PFSK-1 (cell line): ENCODE results near the gene ADAM8.

Experiments used
- POLR2AphosphoS5 ChIP-seq: IDR thresholded peaks from 2 replicates; pipeline ENCODE4 v1.6.1; 2012; ENCODE audit warnings: low read depth, mild to moderate bottlenecking, control low read depth, low read length, moderate library complexity
- SIN3A ChIP-seq: IDR thresholded peaks from 2 replicates; pipeline ENCODE4 v1.6.1; 2012; ENCODE audit warnings: mild to moderate bottlenecking, low read length, moderate library complexity, borderline replicate concordance; ENCODE audit not compliant: insufficient read depth
- TAF1 ChIP-seq: IDR thresholded peaks from 2 replicates; pipeline ENCODE4 v1.6.1; 2012; ENCODE audit warnings: low read length, control low read depth, borderline replicate concordance; ENCODE audit not compliant: insufficient read depth
- TF ChIP-seq, protein P1 (sequence below), 2 experiments: IDR thresholded peaks; 2 replicates each; pipeline versions ENCODE4 v1.6.1 to v1.8.0; 2011 to 2012; ENCODE audit warnings: low read depth in 2 of 2, low read length in 2 of 2, control low read depth in 1 of 2, inconsistent platforms in 1 of 2, mild to moderate bottlenecking in 1 of 2, moderate library complexity in 1 of 2; ENCODE audit not compliant: insufficient read depth in 1 of 2

DNA sequence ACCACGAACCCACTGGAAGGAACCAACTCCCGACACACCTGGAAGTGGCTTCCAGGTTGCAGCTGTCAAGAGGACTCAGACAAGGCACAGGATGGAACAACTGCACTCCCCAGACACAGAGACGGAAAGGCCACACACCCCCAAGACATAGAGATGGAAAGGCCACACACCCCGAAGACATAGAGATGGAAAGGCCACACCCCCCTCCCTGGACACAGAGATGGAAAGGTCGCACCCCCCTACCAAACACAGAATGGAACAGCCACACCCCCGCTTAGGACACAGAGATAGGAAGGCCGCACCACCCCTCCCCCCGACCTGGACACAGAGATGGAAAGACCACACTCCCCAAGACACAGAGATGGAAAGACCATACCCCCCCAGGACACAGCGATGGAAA lies 39.6 kb upstream of the ADAM8 start:
- TF ChIP-seq POLR2AphosphoS5 (no peak), TAF1 (no peak), SIN3A (no peak)
- TF ChIP-seq, protein P1, sequence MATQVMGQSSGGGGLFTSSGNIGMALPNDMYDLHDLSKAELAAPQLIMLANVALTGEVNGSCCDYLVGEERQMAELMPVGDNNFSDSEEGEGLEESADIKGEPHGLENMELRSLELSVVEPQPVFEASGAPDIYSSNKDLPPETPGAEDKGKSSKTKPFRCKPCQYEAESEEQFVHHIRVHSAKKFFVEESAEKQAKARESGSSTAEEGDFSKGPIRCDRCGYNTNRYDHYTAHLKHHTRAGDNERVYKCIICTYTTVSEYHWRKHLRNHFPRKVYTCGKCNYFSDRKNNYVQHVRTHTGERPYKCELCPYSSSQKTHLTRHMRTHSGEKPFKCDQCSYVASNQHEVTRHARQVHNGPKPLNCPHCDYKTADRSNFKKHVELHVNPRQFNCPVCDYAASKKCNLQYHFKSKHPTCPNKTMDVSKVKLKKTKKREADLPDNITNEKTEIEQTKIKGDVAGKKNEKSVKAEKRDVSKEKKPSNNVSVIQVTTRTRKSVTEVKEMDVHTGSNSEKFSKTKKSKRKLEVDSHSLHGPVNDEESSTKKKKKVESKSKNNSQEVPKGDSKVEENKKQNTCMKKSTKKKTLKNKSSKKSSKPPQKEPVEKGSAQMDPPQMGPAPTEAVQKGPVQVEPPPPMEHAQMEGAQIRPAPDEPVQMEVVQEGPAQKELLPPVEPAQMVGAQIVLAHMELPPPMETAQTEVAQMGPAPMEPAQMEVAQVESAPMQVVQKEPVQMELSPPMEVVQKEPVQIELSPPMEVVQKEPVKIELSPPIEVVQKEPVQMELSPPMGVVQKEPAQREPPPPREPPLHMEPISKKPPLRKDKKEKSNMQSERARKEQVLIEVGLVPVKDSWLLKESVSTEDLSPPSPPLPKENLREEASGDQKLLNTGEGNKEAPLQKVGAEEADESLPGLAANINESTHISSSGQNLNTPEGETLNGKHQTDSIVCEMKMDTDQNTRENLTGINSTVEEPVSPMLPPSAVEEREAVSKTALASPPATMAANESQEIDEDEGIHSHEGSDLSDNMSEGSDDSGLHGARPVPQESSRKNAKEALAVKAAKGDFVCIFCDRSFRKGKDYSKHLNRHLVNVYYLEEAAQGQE (IDR thresholded peaks at IDR 0.05; ENCODE audit: insufficient read depth in 1 of 2, low read depth in 2 of 2, low read length in 2 of 2) = no peak
